GM19438 (cell line): ENCODE measurements around the gene RTL1.

Source experiments
- ATAC-seq: cut with Tn5 transposase; IDR thresholded peaks from one replicate; pipeline ENCODE4 v1.9.1; 2021; ENCODE audit warnings: low read depth; ENCODE audit not compliant: unreplicated experiment

The RTL1 gene

GRCh38 chr14:100836941-100837804 lies 66.3 kb downstream of the RTL1 start:
- ATAC-seq = no peak

GRCh38 chr14:100836311-100836805 lies 67.2 kb downstream of the RTL1 start:
- no peak for ATAC-seq

- no peak for ATAC-seq
Observed at GRCh38 chr14:100835548-100836310, 67.8 kb downstream of the RTL1 start.

- ATAC-seq = no peak
Observed at GRCh38 chr14:100834794-100835547, 68.6 kb downstream of the RTL1 start.

DNA sequence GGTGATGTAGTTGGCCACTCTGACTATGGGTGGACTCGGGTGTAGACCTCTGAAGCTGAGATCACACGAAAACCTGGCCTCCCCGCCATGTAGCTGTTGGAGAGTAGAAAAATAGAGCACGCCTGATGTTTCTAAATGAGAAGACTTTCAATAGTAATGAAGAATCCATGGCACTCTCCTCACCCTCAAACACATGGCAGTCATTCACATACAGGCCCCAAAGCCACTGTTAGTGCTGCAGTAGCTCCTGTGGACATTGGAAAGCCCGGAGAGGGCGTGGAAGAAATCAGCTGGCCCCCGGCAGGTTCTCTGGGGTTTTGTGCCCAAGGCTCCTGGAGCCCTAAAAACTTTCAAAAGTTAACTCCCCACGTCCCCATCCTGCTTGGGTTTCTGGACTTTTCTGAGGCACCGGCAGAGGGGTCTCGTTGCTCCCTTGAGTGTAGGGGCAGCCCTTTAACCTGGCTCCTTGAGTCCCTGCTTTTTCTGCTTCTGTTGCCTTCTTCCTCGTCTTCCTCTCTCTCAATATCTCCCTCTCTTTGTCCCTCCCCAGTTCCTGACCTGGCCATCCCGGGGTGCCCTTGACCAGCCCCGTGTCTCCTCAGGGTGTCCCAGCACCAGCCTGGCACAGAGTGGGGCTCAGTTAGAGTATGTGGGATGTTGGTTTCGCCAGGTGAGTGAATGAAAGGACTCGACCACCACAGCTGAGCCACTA lies 69.3 kb downstream of the RTL1 start:
- ATAC-seq = no peak

DNA sequence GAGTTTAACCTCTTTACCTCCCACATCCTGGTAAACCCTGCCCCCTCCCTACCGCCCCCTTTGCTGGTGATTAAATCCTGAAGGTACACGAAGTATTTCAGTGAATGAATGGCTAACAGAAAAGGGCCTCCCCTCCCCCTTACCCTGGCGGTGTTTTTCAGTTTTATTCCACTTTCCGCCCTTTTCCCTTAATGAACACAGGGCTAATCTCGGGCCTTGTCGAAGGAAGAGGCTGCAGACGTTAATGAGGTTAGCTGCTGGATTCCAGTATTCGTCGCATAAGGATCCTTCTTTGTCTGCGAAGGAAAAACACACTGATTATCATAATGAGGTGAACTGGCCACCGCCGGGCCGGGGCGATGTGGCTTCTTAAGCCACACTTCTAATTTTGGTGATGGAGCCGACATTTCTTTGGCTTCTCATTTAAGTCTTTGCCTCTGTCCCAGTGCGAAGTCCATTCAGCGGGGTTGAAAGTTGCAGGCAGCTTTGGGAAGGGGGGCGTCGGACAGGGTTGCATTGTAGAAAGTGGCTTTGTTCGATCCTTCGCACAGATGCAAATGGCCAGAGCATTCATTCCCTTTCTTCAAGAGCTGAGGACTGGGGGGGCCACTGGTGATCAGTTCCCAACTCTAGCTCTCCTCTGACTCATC lies 71.1 kb downstream of the RTL1 start:
- no peak for ATAC-seq

DNA sequence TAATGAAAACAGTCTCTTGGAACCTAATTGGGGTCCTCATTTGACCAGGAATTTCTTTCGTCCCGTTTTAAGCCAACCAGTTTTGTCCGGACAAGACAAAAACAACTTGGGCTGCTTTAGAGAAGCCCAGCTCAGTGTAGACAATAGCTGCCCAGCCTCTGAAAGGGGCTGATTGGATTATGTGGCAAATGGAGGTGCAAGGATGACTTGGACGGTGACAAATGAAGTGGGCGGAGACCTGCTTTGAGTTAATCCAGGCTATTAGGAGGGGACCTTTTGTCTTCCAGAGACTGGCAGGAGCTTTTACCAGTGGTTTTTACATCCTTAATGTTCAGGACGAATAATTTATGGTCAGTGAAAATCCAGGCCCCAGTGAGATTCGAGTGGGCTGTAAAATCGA lies 72.8 kb downstream of the RTL1 start:
- no peak for ATAC-seq
